Measurements from ENCODE around the gene NCKAP5.

Gene NCKAP5

DNA sequence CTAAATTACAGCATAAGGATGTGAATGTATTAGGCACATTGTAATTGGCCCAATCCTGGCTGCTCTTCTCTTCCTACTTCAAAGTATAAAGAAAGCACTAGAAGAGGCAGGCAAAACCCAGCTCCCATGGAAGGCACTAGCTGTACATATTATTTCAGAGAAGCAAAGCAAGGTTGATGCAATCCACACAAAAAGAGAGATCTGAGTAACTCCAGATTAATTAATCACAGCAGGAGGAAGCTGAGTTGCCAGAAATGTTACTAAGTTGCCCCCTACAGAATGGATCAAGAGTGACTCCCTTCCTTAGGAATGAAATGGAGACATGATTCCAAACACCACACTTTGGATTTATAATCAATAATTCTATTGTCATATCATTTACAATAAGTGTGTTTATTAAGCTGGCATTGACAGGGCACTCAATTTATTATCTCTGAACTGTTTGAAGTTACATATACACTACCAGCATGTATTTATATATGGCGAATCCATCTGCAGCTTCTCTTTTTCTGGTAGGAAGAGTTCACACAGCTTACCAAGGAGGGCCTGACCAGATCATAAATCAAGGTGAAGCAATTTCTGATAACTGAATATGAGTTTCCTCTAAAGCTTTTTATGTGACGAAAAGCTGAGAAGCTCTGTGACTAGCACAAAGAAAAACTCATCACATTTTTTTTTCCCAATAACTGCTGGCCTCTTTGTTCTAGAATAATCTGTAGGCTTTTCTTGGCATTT, 505.2 kb downstream of the NCKAP5 start:
- DNase-seq = no peak

DNA sequence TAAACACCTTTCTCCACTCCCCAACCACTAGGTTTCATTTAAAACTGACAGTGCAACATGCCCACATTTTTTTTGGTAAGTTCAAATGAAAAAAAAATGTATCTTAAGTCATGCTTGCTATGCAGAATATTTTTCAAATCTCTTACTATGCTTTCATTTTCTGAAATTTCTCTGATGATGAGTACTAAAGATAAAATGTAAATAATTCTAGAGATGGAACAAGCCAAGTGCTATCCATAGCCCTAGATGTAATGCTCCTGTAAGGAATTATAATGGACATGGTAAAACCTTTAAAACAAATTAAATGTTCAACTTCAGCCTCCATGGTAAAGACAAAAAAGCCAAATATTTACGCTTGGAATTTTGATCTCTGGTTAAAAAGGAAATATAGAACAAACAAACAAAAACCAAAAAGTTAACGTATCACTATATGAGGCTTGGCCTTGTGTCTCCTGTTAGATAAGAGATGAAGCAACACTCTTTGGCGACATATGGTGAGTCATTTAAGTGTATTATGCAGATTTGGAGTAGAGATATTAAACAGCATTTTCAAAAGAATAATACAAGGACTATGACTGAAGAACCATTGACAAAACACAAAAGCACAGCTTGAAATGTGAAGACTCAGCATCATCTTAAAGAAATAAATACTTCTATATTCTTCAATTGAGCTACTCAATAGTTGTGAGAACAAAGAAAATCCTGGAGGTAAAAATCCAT, 506.2 kb downstream of the NCKAP5 start:
- no peak for DNase-seq

DNA sequence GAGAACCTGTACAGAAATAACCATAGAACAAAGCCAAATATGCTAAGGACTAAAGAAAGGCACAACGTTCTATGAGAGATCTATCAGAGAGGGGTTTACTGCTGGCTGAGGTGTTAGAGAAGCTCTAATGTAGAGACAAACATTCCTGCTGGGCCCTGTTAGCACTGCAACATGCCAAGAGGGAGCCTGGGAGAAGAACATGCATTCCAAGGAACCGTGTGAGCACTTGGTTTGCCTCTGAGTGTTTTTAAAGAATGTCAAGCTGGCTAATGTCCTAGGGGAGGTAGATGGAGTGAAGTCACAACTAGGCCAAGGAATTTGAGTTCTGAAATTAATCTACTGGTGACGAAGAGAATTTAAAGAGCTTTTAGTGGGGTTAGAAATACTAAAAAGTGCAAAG, 514.0 kb downstream of the NCKAP5 start:
- no peak for DNase-seq

DNA sequence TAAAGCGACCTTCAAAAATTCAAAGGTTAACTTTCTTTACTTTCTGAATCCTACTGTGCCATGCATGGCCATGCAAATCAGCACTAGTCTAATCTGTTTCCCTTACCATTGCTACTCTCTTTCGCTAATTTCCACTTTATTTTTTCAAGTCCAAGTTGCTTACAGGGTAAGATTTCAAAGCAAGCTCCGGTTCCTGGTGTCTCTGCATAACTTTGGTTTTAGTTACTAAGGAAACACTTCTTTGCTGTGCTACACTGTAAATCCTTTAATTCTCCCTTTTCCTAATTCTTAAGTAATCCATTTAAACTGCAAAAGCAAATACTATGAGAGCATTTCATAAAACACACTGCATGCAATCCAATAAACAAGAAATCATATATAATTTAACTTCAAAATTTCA, 514.7 kb downstream of the NCKAP5 start:
- no peak for DNase-seq

DNA sequence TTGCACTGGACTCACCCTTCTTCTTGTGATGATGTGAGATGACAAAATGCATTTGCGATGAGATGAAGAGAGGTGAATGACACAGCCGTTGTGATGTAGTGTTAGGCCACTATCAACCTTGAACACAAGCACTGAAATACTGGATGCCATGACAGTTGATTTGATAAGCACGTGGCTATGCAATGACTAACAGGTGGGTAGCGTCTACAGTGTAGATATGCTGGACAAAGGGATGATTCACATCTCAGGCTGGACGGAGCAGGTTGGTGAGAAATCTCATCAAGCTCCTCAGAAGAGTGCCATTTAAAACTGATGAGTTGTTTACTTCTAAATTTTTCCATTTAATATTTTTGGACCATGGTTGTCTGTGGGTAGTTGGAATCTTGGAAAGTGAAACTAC, 522.5 kb downstream of the NCKAP5 start:
- no peak for DNase-seq

DNA sequence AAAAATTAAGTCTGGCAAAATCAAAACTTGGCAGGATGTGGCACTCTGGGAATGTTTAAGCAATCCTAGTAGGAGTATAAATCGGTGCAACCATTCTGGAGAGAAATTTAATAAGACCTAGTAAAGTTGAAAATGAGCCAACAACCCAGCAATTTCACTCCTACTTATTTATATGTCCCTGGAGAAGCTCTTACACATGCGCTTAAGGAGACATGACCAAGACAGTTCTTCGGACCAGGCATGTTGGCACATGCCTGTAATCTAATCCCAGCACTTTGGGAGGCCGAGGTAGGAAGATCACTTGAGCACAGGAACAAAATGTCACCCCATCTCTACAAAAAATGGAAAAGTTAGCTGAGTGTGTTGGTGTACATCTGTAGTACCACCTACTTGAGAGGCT, 523.7 kb downstream of the NCKAP5 start:
- no peak for DNase-seq

DNA sequence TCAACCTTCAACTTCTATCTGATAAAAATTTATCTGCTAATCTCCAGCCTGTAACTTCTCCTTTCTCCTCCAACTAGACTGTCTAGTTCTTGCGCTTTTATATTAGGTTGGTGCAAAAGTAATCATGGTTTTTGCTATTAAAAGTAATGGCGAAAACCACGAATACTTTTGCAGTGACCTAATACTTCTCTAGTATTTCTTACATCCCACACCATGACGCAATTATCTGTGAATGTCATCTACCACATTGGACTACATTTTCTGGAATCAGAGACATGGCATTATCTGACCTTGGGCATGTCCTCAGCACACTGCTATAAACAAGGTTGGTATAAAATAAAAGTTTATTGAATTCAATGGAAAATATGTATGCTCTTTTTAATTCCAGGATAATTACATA, 528.1 kb downstream of the NCKAP5 start:
- DNase-seq = no peak

DNA sequence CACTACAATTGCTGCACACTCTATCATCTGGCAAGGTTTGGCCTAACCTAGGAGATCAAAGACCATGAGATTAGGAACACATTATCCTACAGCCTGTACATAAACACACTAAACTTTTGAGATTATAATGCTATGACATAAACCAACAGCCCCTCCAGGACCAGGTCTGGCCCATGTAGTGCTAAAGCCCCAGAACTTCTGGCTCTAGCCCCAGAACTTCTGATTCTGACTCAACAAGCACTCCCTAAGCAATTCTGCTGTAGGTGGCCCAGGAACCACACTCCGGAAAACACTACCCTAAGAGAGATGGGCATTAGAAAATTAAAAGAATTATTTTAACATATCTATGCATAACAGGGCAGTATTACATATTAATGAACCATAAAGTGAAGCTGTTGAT, 528.7 kb downstream of the NCKAP5 start:
- DNase-seq = no peak

DNA sequence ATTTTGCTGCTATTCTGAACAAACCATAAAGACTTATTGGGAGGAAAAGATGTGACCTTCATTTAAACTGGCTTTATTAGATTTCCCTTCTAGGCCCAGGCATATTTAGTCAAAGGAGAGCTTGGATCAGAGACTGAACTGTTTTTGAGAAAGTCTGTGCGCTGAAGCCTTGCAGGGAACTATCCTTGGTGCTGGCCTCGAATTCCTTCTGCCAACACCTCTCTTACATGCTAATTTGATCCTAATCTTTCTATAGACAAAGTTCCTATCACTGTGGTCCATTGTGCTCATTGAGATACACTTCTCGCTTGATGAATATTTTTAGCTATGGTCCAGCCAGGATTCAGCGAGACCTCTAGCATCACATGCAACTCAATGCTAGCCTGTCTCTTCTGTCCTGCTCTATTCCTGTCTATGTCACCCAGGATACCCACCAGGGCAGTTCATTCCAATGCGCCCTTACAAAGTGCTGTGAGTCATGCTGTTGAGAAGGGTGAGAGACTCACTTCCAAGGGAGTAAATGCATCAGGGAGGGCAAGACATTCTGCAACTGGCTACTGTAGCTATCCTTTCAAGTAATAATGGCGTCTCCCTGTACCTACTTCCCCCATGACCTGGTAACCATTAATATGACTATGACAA, 541.6 kb downstream of the NCKAP5 start:
- no peak for DNase-seq

DNA sequence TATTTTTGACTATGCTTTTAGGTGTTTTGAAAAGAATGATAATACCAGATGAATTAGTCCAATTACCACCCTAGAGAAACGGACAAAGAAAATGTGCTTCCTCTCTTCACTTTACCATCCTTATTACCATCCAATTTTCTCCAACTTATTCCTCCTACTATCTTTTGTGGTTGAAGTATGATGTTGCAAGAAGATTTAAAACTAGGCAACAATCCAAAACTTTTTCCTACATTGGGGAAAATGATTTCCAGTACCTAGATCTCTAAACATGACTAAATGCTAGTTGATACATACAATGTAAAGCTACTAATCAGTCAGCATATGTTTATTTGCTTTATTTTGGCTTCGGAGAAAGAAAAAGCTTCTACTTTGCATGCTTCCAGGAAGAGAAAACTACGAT, 543.3 kb downstream of the NCKAP5 start:
- no peak for DNase-seq

DNA sequence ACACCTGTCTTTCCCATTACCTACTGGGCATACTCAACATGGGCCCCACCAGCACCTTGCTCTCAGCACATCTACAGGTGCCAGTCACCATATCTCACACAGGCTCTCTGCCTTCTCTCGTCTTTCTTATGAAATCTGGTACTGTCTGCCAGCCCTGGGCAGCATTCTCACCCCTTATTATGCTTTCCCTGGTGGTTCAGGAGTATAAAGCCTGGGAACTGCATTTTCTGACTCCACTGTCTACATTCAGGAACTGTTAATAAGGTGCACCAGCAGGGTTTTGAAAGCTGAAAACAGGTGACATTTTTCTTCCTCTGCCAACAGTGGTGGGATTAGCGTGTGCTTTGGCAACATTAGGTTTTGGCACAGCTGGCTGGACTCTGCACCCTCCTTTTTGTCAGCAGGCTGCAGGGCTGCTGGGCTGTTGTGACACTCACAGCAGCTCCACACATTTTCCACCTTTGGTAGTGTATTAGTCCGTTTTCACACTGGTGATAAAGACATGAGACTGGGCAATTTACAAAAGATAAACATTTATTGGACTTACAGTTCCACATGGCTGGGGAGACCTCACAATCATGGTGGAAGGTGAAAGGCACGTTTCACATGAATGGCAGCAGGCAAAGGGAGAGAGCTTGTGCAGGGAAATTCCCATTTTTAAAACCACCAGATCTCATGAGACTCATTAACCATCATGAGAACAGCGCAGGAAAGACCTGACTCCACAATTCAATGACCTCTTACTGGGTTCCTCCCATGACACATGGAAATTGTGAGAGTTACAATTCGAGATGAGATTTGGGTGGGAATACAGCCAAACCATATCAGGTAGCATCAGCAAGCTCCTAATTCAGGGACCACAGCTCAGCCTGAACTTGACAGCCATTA, 555.2 kb downstream of the NCKAP5 start:
- no peak for DNase-seq

DNA sequence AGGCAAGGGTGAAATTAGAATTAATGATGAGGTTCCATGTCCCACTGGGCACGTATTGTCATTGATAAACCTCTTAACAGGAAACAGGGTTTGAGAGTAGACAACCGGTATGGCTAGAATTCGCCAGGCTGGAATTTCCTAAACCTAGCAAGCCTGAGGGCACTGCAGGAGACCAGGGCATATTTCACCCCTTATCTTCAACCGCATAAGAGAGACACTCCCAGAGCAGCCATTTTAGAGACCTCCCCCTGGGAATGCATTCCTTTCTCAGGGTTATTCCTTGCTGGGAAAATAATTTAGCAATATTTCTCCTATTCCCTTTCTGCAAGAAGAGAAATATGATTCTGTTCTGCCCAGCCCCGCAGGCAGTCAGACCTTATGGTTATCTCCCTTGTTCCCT, 563.6 kb downstream of the NCKAP5 start:
- no peak for DNase-seq

DNA sequence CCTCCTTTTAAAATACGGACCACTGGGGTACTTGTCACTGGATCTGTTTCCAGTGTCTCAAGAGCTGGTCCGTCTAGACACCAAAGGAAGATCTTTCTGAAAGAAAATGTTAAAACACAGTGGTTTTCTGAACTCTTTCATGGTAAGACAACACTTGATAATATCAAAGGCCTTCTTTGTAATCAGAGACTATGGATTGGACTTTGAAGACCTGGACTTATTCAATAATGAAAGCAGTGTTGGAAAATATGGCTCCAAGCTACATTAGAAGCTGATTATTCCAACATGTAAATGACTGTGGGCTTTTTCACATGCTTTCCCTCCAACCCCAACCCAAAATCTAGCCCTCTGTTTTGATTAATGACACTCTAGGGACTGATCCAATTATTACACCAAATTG, 568.8 kb downstream of the NCKAP5 start:
- no peak for DNase-seq

DNA sequence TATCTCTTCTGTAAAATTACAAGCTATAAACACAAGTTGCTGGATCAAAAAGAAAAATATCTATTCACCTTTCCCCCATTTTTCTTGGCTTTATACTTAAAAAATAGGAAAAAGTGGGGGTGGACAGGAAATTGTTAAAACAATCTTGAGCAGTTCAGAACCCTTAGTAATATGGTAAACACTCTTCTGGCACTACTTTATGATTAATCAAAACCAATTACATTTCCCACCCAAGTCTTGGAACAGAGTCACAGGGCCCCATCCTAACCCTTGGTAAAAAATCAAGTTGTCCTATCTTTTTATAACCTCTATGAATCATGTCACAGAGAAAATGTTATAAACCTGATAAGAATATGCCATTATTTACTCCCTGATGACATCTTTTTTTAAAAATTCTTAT, 570.0 kb downstream of the NCKAP5 start:
- DNase-seq = no peak

DNA sequence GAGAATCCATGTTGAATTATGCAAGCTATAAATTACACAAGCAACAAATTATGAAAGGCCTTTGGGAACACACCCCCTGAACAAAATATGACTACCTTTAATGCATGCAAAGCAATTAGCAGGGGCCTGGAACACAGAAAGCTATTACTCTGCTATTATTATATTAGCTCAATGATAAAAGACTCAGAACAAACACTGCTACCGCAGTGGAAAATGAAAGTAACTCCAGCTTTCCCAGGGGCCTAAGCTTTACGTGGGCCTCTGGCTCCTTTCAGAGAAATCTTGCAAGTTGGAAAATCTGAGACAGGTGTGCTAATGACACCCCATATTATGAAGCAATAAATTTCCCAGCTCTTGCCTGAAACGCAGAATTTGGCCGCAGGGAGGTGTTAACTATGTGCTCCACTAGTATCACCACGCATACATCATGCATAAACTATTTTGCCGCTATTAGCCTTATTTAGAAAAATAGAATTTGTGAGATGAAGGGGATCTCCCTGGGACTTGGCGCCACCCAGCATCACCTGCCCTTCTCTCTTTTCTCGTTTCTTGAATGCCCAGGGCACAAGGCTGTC, 576.7 kb downstream of the NCKAP5 start:
- DNase-seq = no peak

DNA sequence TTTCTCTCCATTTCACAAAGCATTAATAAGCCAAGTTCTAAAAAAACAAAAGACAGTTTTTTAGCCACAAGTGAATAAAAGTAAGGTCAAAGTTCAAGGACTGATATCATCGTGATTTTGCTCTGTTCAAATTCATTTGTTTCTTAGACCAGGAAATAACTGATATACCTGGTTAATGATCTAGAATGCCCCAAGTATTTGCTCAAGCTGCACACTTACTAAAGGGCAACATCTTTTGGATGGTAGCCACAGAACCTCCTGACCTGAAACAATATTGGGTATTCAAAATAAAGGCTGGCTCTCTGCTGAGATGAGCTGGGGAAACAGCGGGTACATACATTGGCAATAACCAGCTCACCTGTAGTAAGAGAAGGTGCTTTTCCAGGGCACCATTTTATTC, 583.5 kb downstream of the NCKAP5 start:
- DNase-seq = no peak

DNA sequence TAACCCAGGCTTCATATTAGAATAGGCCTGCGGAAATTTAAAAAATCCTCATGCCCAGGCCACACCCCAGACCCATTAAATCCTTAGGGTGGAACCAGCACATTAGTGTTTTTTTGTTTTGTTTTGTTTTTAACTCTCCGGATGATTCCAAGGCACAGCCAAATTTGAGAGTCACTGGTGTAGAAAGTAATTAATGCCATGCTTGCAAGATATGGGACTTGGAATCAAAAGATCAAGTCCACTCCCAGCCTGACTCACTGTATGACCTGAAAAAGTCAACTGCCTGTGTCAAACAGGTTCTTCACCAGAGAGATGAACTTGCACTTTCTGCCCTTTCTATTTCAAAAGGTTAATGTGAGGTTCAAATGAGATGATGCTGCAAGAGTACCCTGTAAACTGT, 588.0 kb downstream of the NCKAP5 start:
- no peak for DNase-seq

DNA sequence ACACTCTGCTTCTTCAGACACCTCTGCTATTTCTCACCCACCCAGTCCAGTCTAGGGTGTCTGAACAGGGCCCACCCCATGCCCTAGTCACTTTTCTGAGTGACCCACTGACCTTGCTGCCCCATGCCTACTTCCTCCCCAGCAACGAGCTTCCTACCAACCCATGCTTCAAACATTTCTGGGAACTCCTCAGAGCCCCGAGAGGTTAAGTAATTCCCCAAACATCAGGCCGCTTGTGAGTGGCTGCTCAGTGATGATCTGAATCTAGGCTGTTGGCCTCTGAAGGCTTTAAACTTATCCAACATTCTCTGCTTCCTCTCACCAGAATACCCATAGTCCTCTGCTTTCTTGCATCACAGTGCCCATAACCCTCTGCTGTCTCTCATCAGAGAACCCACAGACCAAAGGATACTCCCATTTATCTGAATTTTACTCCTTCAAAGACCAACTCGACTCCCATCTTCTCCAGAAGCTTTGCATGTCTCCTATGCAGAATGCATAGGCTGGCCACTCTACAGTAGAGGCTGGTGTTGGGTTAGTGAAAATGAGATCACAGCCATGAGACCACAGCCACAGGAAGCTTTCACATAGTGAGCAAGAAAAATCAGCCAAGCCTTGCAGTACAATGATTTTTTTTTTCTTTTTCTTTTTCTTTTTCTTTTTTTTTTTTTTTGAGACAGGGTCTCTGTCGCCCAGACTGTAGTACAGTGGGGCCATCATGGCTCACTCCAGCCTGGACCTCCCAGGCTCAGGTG, 588.7 kb downstream of the NCKAP5 start:
- DNase-seq = no peak

DNA sequence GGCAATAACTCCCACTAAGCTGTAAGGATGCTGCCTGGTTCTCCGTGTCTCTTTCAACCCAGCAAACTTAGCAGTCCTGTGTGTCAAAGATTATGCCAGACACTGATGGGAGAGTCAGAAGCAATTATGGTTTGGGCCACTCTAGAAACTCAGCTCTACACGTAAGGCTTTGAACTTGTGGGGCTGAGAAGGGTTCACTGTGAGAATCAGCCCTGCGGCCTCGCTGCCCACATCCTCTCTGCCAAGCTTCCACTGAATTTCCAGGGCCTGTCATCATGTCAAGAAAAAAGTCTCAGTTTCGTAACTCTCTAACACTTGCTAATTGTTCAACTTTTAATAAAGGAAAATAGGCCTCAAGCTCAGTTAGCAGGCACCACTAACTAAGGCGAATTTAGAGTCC, 589.4 kb downstream of the NCKAP5 start:
- DNase-seq = no peak

DNA sequence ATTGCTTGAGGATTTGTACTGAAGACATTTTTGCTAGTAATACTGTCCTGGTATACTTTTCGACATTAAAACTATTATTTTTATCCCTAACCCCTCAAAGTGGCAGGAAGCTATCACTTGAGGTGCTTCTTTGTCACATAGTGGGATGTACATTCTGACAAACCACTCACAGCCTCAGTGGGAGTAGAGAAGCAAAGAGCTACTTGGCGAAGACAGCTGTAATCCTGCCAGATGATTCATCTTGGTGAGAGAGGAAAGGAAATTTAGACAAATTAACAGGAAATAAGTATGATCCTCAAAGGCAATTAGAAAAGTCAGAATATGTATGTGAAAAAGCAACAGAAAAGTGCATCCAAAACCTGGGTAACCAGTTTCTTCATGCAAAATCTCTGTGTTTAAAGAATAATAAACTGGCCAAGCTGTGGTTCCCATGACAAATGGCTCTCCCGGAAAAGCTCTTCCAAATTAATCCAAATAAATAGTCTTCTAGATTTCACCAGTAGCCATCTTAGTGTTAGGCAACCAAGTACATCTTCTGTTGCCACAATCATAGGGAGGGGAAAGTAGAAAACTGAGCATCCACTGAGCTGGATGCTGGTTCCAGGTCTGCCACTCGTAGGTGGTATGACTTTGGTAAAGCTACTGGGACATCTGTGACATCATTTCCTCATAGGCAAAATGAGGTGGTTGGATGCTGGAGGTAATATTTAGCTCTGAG, 590.3 kb downstream of the NCKAP5 start:
- no peak for DNase-seq

Data from effector CD4-positive, alpha-beta T cell (primary cell).